Astrocyte (in vitro differentiated cells and primary cell): ENCODE measurements around the gene PAAF1. TPM values are rescaled to one million over a fixed set of nuclear protein-coding genes. Genes with fewer than 3 reads are reported as not detected.

Experiments
- DNase-seq: peaks from one replicate; pipeline ENCODE4 v3.0.0-alpha.2; 2010; ENCODE audit warnings: low read depth
- FAIRE-seq: peaks from 2 replicates; lab custom pipeline; 2011; peaks lifted over from hg19 to GRCh38; lab: Jason Lieb, UNC
- H2AFZ ChIP-seq: 2 replicates; pipeline ENCODE4 v1.6.0; 2012; ENCODE audit warnings: low read depth, low read length, inconsistent platforms
- H3K27ac ChIP-seq: 2 replicates; pipeline ENCODE4 v1.5.1; 2011; ENCODE audit warnings: low read depth, low read length, inconsistent platforms
- H3K27me3 ChIP-seq: 2 replicates; pipeline ENCODE4 v1.6.0; 2011; ENCODE audit warnings: low read length, inconsistent platforms; ENCODE audit not compliant: insufficient read depth
- H3K36me3 ChIP-seq: 2 replicates; pipeline ENCODE4 v1.5.1; 2011; ENCODE audit warnings: low read length, inconsistent platforms; ENCODE audit not compliant: insufficient read depth
- H3K4me1 ChIP-seq: 2 replicates; pipeline ENCODE4 v1.5.1; 2011; ENCODE audit warnings: low read length, inconsistent platforms; ENCODE audit not compliant: insufficient read depth
- H3K4me2 ChIP-seq: 2 replicates; pipeline ENCODE4 v1.6.0; 2012; ENCODE audit warnings: low read length, inconsistent platforms
- H3K4me3 ChIP-seq: 2 replicates; pipeline ENCODE4 v1.5.1; 2011; ENCODE audit warnings: low read depth, mild to moderate bottlenecking, low read length, inconsistent platforms; ENCODE audit not compliant: insufficient read depth
- H3K79me2 ChIP-seq: 2 replicates; pipeline ENCODE4 v1.6.0; 2012; ENCODE audit warnings: mild to moderate bottlenecking, low read length, inconsistent platforms; ENCODE audit not compliant: insufficient read depth
- H3K9ac ChIP-seq: 2 replicates; pipeline ENCODE4 v1.6.0; 2012; ENCODE audit warnings: mild to moderate bottlenecking, low read length, inconsistent platforms
- H3K9me3 ChIP-seq: 2 replicates; pipeline ENCODE4 v1.5.1; 2012; ENCODE audit warnings: low read depth, mild to moderate bottlenecking, low read length, inconsistent platforms; ENCODE audit not compliant: insufficient read depth
- H4K20me1 ChIP-seq: 2 replicates; pipeline ENCODE4 v1.6.0; 2012; ENCODE audit warnings: low read length, inconsistent platforms; ENCODE audit not compliant: insufficient read depth
- H3K27ac Mint-ChIP-seq: one replicate; pipeline ENCODE4 v1.8.0; 2021; ENCODE audit warnings: mild to moderate bottlenecking, mixed read lengths; ENCODE audit not compliant: unreplicated experiment
- H3K27me3 Mint-ChIP-seq: one replicate; pipeline ENCODE4 v1.8.0; 2021; ENCODE audit warnings: low read depth, mixed read lengths; ENCODE audit not compliant: unreplicated experiment
- H3K36me3 Mint-ChIP-seq: one replicate; pipeline ENCODE4 v1.8.0; 2021; ENCODE audit warnings: low read depth, mixed read lengths; ENCODE audit not compliant: unreplicated experiment
- H3K4me1 Mint-ChIP-seq: one replicate; pipeline ENCODE4 v1.8.0; 2021; ENCODE audit warnings: low read depth, mixed read lengths; ENCODE audit not compliant: unreplicated experiment
- H3K4me3 Mint-ChIP-seq: one replicate; pipeline ENCODE4 v1.8.0; 2021; ENCODE audit warnings: mild to moderate bottlenecking, moderate library complexity, mixed read lengths; ENCODE audit not compliant: unreplicated experiment
- H3K9me3 Mint-ChIP-seq: one replicate; pipeline ENCODE4 v1.8.0; 2021; ENCODE audit warnings: mild to moderate bottlenecking, mixed read lengths; ENCODE audit not compliant: unreplicated experiment
- CTCF ChIP-seq: IDR thresholded peaks from 2 replicates; pipeline ENCODE4 v1.5.1; 2011; ENCODE audit warnings: low read depth, mild to moderate bottlenecking, inconsistent platforms, low read length, moderate library complexity; ENCODE audit not compliant: insufficient read depth
- EZH2 ChIP-seq: IDR thresholded peaks from 2 replicates; pipeline ENCODE4 v1.6.1; 2012; ENCODE audit warnings: mild to moderate bottlenecking, low read length, inconsistent platforms; ENCODE audit not compliant: insufficient read depth
- total RNA-seq: library from RNA; stranded (reverse); gene quantifications from 2 replicates; pipeline ENCODE4 v1.2.1, GENCODE V29; 2021

The PAAF1 gene
- total RNA-seq, 1 donor from 2014 or later = 14.2 TPM

GRCh38 chr11:73951797-73952196, 75.0 kb downstream of the PAAF1 start:
- FAIRE-seq (no peak), DNase-seq (peak; percentile 70)
- no peak for TF ChIP-seq EZH2
- TF ChIP-seq CTCF = no peak
- no peaks in the 10 kb centered on the region for H3K79me2 ChIP-seq
- H3K4me2 ChIP-seq = peak overlapping the region; percentile 43
- no peak overlapping the region for H3K9ac ChIP-seq
- H3K9me3 ChIP-seq = peaks cover 1% of the 10 kb centered on the region
- no peaks in the 10 kb centered on the region for H3K27me3 Mint-ChIP-seq
- no peak overlapping the region for H3K27ac ChIP-seq
- no peaks in the 10 kb centered on the region for H3K36me3 Mint-ChIP-seq
- H3K4me1 ChIP-seq = peaks cover 8% of the 10 kb centered on the region
- no peaks in the 10 kb centered on the region for H3K36me3 ChIP-seq
- peaks cover 6% of the 10 kb centered on the region for H3K4me1 Mint-ChIP-seq
- H3K27me3 ChIP-seq = no peaks in the 10 kb centered on the region
- no peak overlapping the region for H3K4me3 ChIP-seq
- H3K4me3 Mint-ChIP-seq = no peak overlapping the region
- H3K27ac Mint-ChIP-seq = no peak overlapping the region
- H3K9me3 Mint-ChIP-seq = peaks cover 2% of the 10 kb centered on the region
- no peaks in the 10 kb centered on the region for H4K20me1 ChIP-seq
- H2AFZ ChIP-seq = peak overlapping the region; percentile 52

- Mint-ChIP-seq H3K27me3 (peaks cover 10% of the 10 kb centered on the region), H3K27ac (no peak overlapping the region), H3K9me3 (no peaks in the 10 kb centered on the region), H3K36me3 (no peaks in the 10 kb centered on the region), H3K4me3 (no peak overlapping the region), H3K4me1 (peaks cover 15% of the 10 kb centered on the region)
- H2AFZ ChIP-seq = no peak overlapping the region
- no peaks in the 10 kb centered on the region for H4K20me1 ChIP-seq
- H3K9ac ChIP-seq = no peak overlapping the region
- TF ChIP-seq EZH2 (no peak), CTCF (no peak)
- no peaks in the 10 kb centered on the region for H3K27me3 ChIP-seq
- peaks cover 8% of the 10 kb centered on the region for H3K4me1 ChIP-seq
- H3K36me3 ChIP-seq = no peaks in the 10 kb centered on the region
- FAIRE-seq (no peak), DNase-seq (no peak)
- H3K27ac ChIP-seq = no peak overlapping the region
- H3K4me2 ChIP-seq = no peak overlapping the region
- no peaks in the 10 kb centered on the region for H3K79me2 ChIP-seq
- no peaks in the 10 kb centered on the region for H3K9me3 ChIP-seq
- no peak overlapping the region for H3K4me3 ChIP-seq
Measured at GRCh38 chr11:73956876-73957653, 80.3 kb downstream of the PAAF1 start.

GRCh38 chr11:73957654-73958361, 81.0 kb downstream of the PAAF1 start:
- Mint-ChIP-seq H3K9me3 (no peaks in the 10 kb centered on the region), H3K4me1 (peaks cover 14% of the 10 kb centered on the region), H3K27ac (no peak overlapping the region), H3K4me3 (no peak overlapping the region), H3K27me3 (peaks cover 10% of the 10 kb centered on the region), H3K36me3 (no peaks in the 10 kb centered on the region)
- no peak overlapping the region for H2AFZ ChIP-seq
- no peaks in the 10 kb centered on the region for H3K36me3 ChIP-seq
- no peak overlapping the region for H3K4me2 ChIP-seq
- FAIRE-seq (no peak), DNase-seq (no peak)
- H4K20me1 ChIP-seq = no peaks in the 10 kb centered on the region
- H3K9me3 ChIP-seq = no peaks in the 10 kb centered on the region
- no peak overlapping the region for H3K27ac ChIP-seq
- no peaks in the 10 kb centered on the region for H3K79me2 ChIP-seq
- no peak for TF ChIP-seq CTCF
- TF ChIP-seq EZH2 = no peak
- peaks cover 8% of the 10 kb centered on the region for H3K4me1 ChIP-seq
- no peaks in the 10 kb centered on the region for H3K27me3 ChIP-seq
- no peak overlapping the region for H3K9ac ChIP-seq
- no peak overlapping the region for H3K4me3 ChIP-seq
